Measurements from ENCODE around the gene OTOP3.

OTOP3 gene

GRCh38 chr17:74990581-74991105 is 54.9 kb downstream of the OTOP3 start:
- DNase-seq: no peak

GRCh38 chr17:74992223-74992622 is 56.5 kb downstream of the OTOP3 start:
- no peak for DNase-seq

- no peak for DNase-seq
Observed at GRCh38 chr17:74994440-74994839, 58.7 kb downstream of the OTOP3 start.

GRCh38 chr17:74995847-74996246 is 60.1 kb downstream of the OTOP3 start:
- no peak for DNase-seq

- DNase-seq: no peak
Observed at GRCh38 chr17:74998783-74999182, 63.1 kb downstream of the OTOP3 start.

GRCh38 chr17:74999523-74999922 is 63.8 kb downstream of the OTOP3 start:
- no peak for DNase-seq

Data from stimulated activated CD4-positive, alpha-beta T cell treated with anti-CD3 and anti-CD28 coated beads, Interleukin-2, amount 100 ng/mL, for 24 hours (primary cell).